Measurements from ENCODE around the gene SLC23A1.
A peak's percentile ranks its signal among the peaks of the same experiment; 100 is the strongest.
"Not testable (repeated sequence)": the region's sequence is repeated elsewhere in the genome, so short reads cannot be mapped to it uniquely, and the experiment has no call there.

The SLC23A1 gene

DNA sequence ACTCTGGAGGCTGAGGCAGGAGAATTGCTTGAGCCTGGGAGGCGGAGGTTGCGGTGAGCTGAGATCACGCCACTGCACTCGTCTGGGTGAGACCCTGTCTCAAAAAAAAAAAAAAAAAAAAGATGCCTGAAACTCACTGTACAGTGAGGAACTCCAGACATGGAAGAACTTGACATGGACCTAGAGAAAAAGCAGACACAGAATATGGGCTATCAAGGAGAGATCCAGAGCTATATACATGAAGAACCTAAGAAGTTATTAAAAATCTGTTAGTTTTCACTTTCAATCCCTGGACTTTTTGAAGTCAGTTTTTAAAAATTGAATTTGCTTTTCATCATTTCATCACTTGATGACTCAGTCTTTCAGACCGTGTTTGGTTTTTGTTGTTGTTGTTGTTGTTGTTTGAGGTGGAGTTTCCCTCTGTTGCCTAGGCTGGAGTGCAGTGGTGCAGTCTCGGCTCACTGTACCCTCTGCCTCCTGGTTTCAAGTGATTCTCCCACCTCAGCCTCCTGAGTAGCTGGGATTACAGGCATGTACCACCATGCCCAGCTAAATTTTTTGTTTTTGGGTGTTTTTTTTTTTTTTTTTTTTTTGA, 21.2 kb downstream of the SLC23A1 start:
- DNase-seq, result no peak

DNA sequence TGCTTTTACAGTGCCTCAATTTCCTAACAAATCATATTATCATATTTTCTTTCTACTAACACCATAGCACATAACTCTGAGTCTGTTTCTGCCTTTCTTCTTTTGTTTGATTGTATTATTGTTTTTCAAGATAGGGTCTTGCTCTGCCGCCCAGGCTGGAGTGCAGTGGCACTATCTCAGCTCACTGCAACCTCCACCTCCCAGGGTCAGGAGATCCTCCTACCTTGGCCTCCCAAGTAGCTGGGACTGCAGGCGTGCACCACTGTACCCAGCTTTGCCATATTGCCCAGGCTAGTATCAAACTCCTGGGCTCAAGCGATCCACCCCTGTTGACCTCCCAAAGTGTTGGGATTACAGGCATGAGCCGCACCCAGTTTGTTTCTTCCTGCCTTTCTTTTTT, 22.7 kb downstream of the SLC23A1 start:
- DNase-seq, result no peak

DNA sequence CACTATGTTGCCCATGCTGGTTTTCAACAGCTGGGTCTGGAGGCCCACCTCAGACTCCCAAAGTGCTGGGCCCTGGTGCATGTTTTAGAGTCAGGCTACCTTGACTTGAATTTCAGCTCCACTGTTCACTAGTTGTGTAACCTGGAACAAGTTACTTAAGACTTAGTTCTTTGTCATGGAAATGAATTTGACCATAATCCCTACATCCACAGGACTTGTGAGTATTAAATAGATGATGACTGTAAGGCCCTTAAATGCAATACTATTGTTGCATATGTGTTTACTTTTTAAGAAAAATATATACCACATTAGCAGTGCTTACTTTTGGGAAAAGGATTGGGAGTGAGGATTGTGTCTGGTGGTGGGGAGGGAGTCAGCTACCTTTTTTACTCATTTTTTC, 25.0 kb downstream of the SLC23A1 start:
- DNase-seq, result no peak

DNA sequence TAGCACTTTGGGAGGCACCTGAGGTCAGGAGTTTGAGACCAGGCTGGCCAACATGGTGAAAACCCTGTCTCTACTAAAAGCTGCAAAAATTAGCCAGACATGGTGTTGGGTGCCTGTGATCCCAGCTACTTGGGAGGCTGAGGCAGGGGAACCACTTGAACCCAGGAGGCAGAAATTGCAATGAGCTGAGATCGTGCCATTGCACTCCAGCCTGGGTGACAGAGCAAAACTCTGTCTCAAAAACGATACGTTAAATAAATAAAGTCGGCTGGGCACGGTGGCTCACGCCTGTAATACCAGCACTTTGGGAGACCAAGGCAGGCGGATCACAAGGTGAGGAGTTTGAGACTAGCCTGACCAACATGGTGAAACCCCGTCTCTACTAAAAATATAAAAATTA, 27.2 kb downstream of the SLC23A1 start:
- DNase-seq, result peak; percentile 42

DNA sequence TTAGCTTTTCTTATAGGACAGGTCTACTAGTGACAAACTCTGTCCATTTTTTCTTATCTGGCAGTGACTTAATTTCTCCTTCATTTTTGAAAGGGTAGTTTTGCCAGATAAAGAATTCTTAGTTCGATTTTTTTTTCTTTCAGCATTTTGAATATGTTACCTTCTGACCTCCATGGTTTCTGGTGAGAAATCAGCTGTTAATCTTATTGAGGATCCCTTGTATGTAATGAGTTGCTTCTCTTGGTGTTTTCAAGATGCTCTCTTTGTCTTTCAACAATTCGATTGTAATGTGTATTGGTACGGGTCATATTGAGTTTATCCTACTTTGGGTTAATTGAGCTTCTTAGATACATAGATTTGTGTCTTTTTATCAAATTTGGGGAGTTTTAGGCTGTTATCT, 28.9 kb downstream of the SLC23A1 start:
- DNase-seq, result no peak

DNA sequence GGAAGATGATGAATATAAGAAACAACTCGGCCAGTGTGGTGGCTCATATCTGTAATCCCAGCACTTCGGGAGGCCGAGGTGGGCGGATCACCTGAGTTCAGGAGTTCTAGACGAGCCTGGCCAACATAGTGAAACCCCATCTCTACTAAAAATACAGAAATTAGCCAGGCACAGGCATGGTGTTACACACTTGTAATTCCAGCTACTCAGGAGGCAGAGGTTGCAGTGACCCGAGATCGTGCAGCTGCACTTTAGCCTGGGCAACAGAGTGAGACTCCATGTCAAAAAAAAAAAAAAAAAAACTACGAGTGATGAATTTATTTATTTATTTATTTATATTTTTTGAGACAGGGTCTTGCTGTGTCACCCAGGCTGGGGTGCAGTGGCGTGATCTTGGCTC, 35.2 kb downstream of the SLC23A1 start:
- DNase-seq, result peak; percentile 37

DNA sequence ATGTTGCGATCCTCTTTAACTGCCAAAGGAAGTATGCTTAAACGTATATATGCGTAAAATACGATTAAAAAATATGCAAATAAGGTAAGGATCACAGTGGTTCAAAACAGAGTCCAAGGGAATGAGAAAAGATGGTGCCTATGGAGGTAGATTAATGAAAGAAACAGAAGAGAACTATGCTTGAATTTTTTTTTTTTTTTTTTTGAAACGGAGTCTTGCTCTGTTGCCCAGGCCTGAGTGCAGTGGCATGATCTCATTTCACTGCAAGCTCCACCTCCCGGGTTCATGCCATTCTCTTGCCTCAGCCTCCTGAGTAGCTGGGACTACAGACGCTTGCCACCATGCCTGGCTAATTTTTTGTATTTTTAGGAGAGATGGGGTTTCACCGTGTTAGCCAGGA, 37.7 kb downstream of the SLC23A1 start:
- not testable (repeated sequence) for DNase-seq

DNA sequence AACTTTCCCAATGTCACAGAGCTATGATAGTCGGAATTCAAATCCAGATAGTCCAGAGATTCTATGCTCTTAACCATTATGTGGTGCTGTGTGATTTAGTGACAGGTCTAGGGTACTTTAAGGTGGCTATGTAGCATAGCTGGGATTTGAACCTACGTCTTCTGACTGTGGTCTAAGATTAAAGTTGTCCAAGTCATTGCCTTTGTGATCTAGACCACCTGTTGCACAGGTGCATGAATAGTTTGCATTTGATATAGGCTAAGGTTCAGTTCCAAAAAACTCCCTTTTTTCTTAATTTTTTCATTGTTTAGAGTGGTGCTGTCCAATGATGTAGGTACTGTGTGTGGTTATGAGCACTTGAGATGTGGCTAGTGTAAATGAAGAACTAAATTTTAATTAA, 38.9 kb downstream of the SLC23A1 start:
- no peak for DNase-seq

DNA sequence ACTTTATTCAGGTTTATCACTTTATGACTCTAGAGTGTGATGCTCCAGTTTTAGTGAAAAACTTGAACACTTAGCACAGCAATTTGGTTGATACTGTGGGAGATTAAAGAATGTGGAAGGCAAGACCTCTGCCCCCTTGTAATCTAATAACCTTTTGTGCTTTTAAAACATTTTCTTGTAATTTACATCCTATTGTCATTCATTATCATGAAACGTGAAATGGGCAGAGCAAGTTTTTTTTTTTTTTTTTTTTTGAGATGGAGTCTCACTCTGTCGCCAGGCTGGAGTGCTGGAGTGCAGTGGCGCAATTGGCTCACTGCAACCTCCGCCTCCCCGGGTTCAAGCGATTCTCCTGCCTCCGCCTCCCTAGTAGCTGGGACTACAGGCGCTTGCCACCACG, 39.6 kb downstream of the SLC23A1 start:
- DNase-seq, result no peak

DNA sequence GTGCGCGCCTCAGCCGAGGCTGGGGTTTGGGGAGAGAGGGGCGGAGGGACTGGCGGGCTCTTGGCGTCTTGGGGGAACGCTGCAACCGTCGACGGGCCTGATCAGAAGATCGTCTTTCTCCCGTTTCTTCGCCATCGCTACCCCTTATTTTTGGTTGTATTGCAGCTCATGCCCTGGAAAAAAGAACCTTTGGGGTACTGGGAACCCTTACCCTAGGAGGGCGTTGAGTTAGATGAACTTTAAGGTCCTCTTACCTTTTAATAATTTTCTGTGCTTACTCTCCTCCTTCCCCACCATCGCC, 40.7 kb downstream of the SLC23A1 start:
- DNase-seq, result no peak

DNA sequence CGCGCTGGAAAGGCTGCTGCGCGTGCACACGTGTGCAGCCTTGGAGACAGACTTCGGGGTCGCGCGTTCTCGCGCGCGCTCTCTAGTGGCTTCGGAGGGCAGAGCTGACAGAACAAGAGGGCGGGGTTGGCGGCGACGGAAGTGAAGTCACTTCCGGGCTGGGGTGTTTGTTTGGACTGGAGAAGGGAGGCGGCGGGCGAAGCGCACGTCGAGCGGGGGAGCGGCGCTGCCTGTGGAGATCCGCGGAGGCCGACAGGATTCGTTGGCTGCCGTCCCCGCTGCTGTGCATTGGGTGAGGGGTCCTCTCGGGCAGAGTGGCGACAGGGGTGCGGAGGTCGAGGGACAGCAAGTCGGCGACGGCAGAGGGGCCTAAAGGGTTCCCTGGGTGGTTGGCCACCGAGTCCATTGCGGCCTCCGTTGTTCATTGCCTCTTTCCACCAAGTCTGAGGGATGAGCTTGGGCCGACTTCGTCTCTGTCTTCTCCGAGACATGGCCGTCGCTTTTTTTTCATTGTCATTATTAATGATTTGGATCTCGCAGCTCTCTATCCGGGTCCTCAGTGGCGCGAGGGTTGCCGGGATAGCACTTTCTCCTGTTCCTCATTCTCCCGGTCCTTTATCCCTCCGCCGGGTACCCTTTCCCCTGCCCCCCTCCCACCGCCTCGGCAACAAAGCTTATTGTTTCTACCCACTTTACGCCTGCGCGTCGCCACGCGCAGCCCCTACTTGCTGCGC, 41.2 kb downstream of the SLC23A1 start, which contains the start of gene PAIP2:
TSS of gene PAIP2 (plus strand) at position 166 of the 734 bp plus-strand sequence. CDS start 21,931 bp downstream, outside the sequence.
- peak; percentile 97 for DNase-seq

DNA sequence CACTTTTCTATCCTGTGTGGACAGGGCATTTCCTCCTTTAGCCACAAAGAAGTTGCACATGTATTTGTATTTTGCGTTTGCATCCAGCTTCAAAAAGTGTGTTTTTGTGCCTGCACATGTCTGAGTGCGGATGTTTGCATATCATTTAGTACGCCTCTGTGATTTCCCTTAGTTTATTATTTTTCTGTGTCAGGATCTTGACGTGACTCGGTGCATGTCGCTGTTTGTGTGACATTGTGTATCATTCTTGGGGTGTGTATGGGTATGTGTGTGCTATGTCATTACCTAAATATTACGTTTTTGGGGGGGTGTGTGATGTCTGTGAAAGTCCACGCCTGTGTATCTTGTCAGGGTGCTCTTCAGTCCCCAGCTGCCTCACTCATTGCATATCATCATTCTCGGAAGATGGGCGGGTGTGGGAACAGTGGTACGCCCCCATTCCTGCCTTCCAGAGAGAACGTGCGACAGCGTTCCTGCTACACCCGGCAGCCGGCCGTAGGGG, 41.9 kb downstream of the SLC23A1 start:
- DNase-seq, result no peak

DNA sequence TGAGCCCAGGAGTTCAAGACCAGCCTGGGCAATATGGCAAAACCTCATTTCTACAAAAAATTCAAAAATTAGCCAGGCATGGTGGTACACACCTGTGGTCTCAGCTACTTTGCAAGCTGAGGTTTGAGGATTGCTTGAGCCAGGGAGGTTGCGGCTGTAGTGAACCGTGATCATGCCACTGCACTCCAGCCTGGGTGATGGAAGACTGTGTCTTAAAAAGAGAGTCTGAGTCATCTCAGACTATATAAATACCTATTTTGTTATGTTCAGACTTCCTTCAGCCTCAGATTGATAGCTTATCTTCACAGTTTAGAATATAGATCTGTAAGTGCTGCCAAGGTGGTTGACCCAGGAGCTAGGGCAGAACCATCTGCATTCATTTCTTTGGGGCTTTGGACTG, 43.0 kb downstream of the SLC23A1 start:
- no peak for DNase-seq

DNA sequence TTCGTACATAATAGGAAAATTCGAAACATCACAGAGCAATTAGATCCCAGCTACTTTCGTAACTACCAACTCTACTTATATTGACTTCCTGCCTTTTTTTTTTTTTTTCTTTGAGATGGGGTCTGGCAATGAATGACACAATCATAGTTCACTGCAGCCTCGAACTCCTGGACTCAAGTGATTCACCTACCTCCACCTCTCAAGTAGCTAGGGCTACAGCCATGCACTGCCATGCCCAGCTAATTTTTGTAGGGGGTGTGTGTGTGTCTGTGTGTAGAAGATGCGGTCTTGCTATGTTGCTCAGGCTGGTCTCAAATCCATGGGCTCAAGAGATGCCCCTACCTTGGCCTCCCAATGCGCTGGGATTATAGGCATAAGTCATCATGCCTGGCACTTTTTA, 47.3 kb downstream of the SLC23A1 start:
- DNase-seq, result no peak

Data from activated CD8-positive, alpha-beta memory T cell treated with anti-CD3 and anti-CD28 coated beads for 24 hours (primary cell).